IMR-90 (cell line): Measurements from ENCODE around the gene ADGRL3. TPM values are rescaled to one million over a fixed set of nuclear protein-coding genes. Genes with fewer than 3 reads are reported as not detected.

Experiments
- ATAC-seq: fragments of 200-7000 bp; cut with Tn5 transposase; 2 replicates; pipeline ENCODE4 v1.9.1; 2020; ENCODE audit warnings: low read depth, mild to moderate bottlenecking, moderate library complexity
- BruUV-seq: library from RNA; stranded (reverse); fragments of 400-500 nt; replicated peaks from 2 replicates; lab custom pipeline; 2021; lab: Mats Ljungman, UMichigan
- CTCF ChIA-PET: fragments of 300-600 bp; formaldehyde crosslinking; extraction: SDS; loops from one replicate; lab custom pipeline; 2021; ENCODE audit warnings: antibody characterized with exemption; lab: Yijun Ruan, JAX
- POLR2A ChIA-PET: fragments of 300-600 bp; sonication (Branson Sonifier 250); formaldehyde crosslinking; loops from one replicate; lab custom pipeline; 2022; ENCODE audit warnings: antibody characterized with exemption; ENCODE audit not compliant: unreplicated experiment; lab: Charles Lee
- DNase-seq: peaks from one replicate; pipeline ENCODE4 v3.0.0; 2013
- H2AFZ ChIP-seq: replicated peaks from 2 replicates; pipeline ENCODE3; 2013; ENCODE audit warnings: low read length, mild to moderate bottlenecking; ENCODE audit not compliant: poor library complexity
- H2AK5ac ChIP-seq: 2 replicates; pipeline ENCODE4 v1.6.1; 2013; ENCODE audit warnings: low read depth, low read length, inconsistent platforms
- H2AK9ac ChIP-seq: replicated peaks from 2 replicates; pipeline ENCODE3; 2013; ENCODE audit warnings: mild to moderate bottlenecking, low read depth, low read length, moderate library complexity; ENCODE audit not compliant: poor library complexity
- H2BK120ac ChIP-seq: 2 replicates; pipeline ENCODE4 v1.6.1; 2013; ENCODE audit warnings: low read depth, low read length, inconsistent platforms
- H2BK15ac ChIP-seq: 3 replicates; pipeline ENCODE4 v1.6.1; 2013; ENCODE audit warnings: low read depth, low read length, inconsistent platforms
- H2BK20ac ChIP-seq: 2 replicates; pipeline ENCODE4 v1.6.1; 2013; ENCODE audit warnings: low read depth, mild to moderate bottlenecking, inconsistent platforms, low read length, moderate library complexity
- H2BK5ac ChIP-seq: 2 replicates; pipeline ENCODE4 v1.6.1; 2013; ENCODE audit warnings: mild to moderate bottlenecking, low read depth, low read length, inconsistent platforms; ENCODE audit not compliant: poor library complexity, severe bottlenecking
- H3K14ac ChIP-seq: replicated peaks from 2 replicates; pipeline ENCODE4 v1.6.1; 2013; ENCODE audit warnings: low read depth, low read length, inconsistent platforms
- H3K18ac ChIP-seq: 2 replicates; pipeline ENCODE4 v1.6.1; 2013; ENCODE audit warnings: low read depth, low read length, control low read depth
- H3K23ac ChIP-seq: 2 replicates; pipeline ENCODE4 v1.6.1; 2013; ENCODE audit warnings: low read depth, low read length, inconsistent platforms
- H3K27ac ChIP-seq: 2 replicates; pipeline ENCODE4 v1.5.1; 2013; ENCODE audit warnings: mild to moderate bottlenecking, control low read depth, low read length; ENCODE audit not compliant: insufficient read depth
- H3K27me3 ChIP-seq: 2 replicates; pipeline ENCODE4 v1.6.1; 2013; ENCODE audit warnings: low read length; ENCODE audit not compliant: control insufficient read depth, insufficient read depth
- H3K36me3 ChIP-seq: 2 replicates; pipeline ENCODE4 v1.6.1; 2013; ENCODE audit warnings: low read length, mixed read lengths; ENCODE audit not compliant: control insufficient read depth, insufficient read depth
- H3K4ac ChIP-seq: 2 replicates; pipeline ENCODE4 v1.6.1; 2013; ENCODE audit warnings: low read depth, low read length, inconsistent platforms
- H3K4me1 ChIP-seq: 2 replicates; pipeline ENCODE4 v1.6.1; 2013; ENCODE audit warnings: low read length, mixed read lengths; ENCODE audit not compliant: control insufficient read depth, insufficient read depth
- H3K4me2 ChIP-seq: 2 replicates; pipeline ENCODE4 v1.6.1; 2013; ENCODE audit warnings: low read depth, mild to moderate bottlenecking, control low read depth, low read length, moderate library complexity
- H3K4me3 ChIP-seq: 2 replicates; pipeline ENCODE4 v1.5.1; 2013; ENCODE audit warnings: low read depth, mild to moderate bottlenecking, control low read depth, low read length, moderate library complexity; ENCODE audit not compliant: insufficient read depth
- H3K56ac ChIP-seq: 2 replicates; pipeline ENCODE4 v1.6.1; 2013; ENCODE audit warnings: low read length, inconsistent platforms; ENCODE audit not compliant: insufficient read depth; ENCODE audit errors: extremely low read depth
- H3K79me1 ChIP-seq, 2 experiments: 2 replicates each; pipeline ENCODE4 v1.6.1; 2013; ENCODE audit warnings: low read length in 2 of 2, inconsistent platforms in 1 of 2, low read depth in 1 of 2
- H3K9ac ChIP-seq: 2 replicates; pipeline ENCODE4 v1.6.1; 2013; ENCODE audit warnings: low read depth, low read length, control low read depth
- H3K9me1 ChIP-seq: 2 replicates; pipeline ENCODE4 v1.6.1; 2013; ENCODE audit warnings: low read length, inconsistent platforms; ENCODE audit not compliant: insufficient read depth
- H3K9me3 ChIP-seq: 2 replicates; pipeline ENCODE4 v1.6.1; 2013; ENCODE audit warnings: low read length; ENCODE audit not compliant: control insufficient read depth, insufficient read depth
- H4K20me1 ChIP-seq: 2 replicates; pipeline ENCODE4 v1.6.1; 2013; ENCODE audit warnings: low read length, inconsistent platforms; ENCODE audit not compliant: insufficient read depth
- H4K5ac ChIP-seq: 2 replicates; pipeline ENCODE4 v1.6.1; 2013; ENCODE audit warnings: mild to moderate bottlenecking, low read depth, low read length, control low read depth
- H4K8ac ChIP-seq, 2 experiments: 2 replicates each; pipeline ENCODE4 v1.6.1; 2013; ENCODE audit warnings: low read depth in 2 of 2, low read length in 2 of 2, control low read depth in 1 of 2, inconsistent platforms in 1 of 2
- H4K91ac ChIP-seq: 2 replicates; pipeline ENCODE4 v1.6.1; 2013; ENCODE audit warnings: low read depth, low read length, inconsistent platforms; ENCODE audit not compliant: insufficient read depth
- CHD1 ChIP-seq: IDR thresholded peaks from 2 replicates; pipeline ENCODE4 v1.6.1; 2012; ENCODE audit warnings: low read depth, low read length, improper control_type of control experiment
- CTCF ChIP-seq: conservative IDR thresholded peaks from 2 replicates; pipeline ENCODE4 v1.5.1; 2012; ENCODE audit warnings: mild to moderate bottlenecking, low read depth, low read length, improper control_type of control experiment
- MAFK ChIP-seq: IDR thresholded peaks from 2 replicates; pipeline ENCODE4 v1.6.1; 2012; ENCODE audit warnings: low read depth, low read length, improper control_type of control experiment
- NFE2L2 ChIP-seq: fragments of 150-350 bp; IDR thresholded peaks from 2 replicates; pipeline ENCODE4 v1.6.1; 2016; ENCODE audit warnings: low read depth, mild to moderate bottlenecking, low read length
- POLR2A ChIP-seq: IDR thresholded peaks from 2 replicates; pipeline ENCODE4 v1.6.1; 2012; ENCODE audit warnings: mild to moderate bottlenecking, low read depth, low read length
- RAD21 ChIP-seq: IDR thresholded peaks from 2 replicates; pipeline ENCODE4 v1.6.1; 2012; ENCODE audit warnings: low read length, improper control_type of control experiment
- RCOR1 ChIP-seq: IDR thresholded peaks from 2 replicates; pipeline ENCODE4 v1.6.1; 2012; ENCODE audit warnings: mild to moderate bottlenecking, low read length, improper control_type of control experiment; ENCODE audit not compliant: insufficient replicate concordance
- USF2 ChIP-seq: fragments of 150-350 bp; IDR thresholded peaks from 2 replicates; pipeline ENCODE4 v1.6.1; 2017; ENCODE audit warnings: mild to moderate bottlenecking, antibody characterized with exemption, low read length, low read depth
- WGBS, 2 experiments: methylation state at CpG; one replicate each; pipeline versions ENCODE4 v1.1.5 to v1.1.7; 2013; ENCODE audit warnings: missing lambda C conversion rate in 2 of 2; ENCODE audit not compliant: insufficient read length in 1 of 2; ENCODE audit errors: extremely low coverage in 2 of 2; 5-methylcytosine and 5-hydroxymethylcytosine counted together
- dilution Hi-C: fragments of 300-500 bp; cut with HindIII; formaldehyde crosslinking; loops from one replicate; pipeline ENCODE4 v1.14.3; 2018; ENCODE audit warnings: low sequenced_read_pairs; ENCODE audit not compliant: unreplicated experiment
- in situ Hi-C: fragments of 300-500 bp; cut with MboI; formaldehyde crosslinking; loops from 3 replicates; pipeline ENCODE4 v1.14.3; 2019; ENCODE audit warnings: low sequenced_read_pairs, inconsistent platforms, mixed read lengths
- intact Hi-C: fragments of 100-400 bp; cut with micrococcal nuclease; formaldehyde crosslinking; loops from 2 replicates; pipeline ENCODE4 v1.10.0; 2022
- polyA plus RNA-seq, 3 experiments: library from polyadenylated mRNA; depleted of rRNA; stranded (reverse); fragments of >200 nt; gene quantifications; 2 replicates each; pipeline ENCODE4 v1.2.3, GENCODE V29; 2012; ENCODE audit warnings: low replicate concordance in 1 of 3
- total RNA-seq: library from RNA; depleted of rRNA; stranded (reverse); fragments of >200 nt; gene quantifications from 2 replicates; pipeline ENCODE4 v1.2.3, GENCODE V29; 2012

ADGRL3 gene
- total and polyA plus RNA-seq, 2 of the 4 experiments (the other 2 are of a cell fraction), result 0.46 to 2.5 TPM

GRCh38 chr4:62093735-62094134 is 893.6 kb downstream of the ADGRL3 start:
- Histone ChIP-seq H3K18ac (no peak overlapping the region), H3K27me3 (no peaks in the 10 kb centered on the region), H2BK20ac (no peak overlapping the region), H4K20me1 (no peaks in the 10 kb centered on the region), H2AK5ac (no peak overlapping the region), H3K4ac (no peak overlapping the region), H2BK15ac (no peak overlapping the region), H2AFZ (no peak overlapping the region), H4K5ac (no peak overlapping the region), H4K91ac (no peak overlapping the region), H3K79me1 (no peaks in the 10 kb centered on the region), H3K27ac (no peak overlapping the region), H3K9ac (no peak overlapping the region), H3K9me1 (no peaks in the 10 kb centered on the region), H2BK120ac (no peak overlapping the region), H2AK9ac (no peak overlapping the region), H3K56ac (no peak overlapping the region), H3K4me3 (no peak overlapping the region), H3K9me3 (peaks cover 2% of the 10 kb centered on the region; the same call in 1 of the 2 replicates), H2BK5ac (no peak overlapping the region), H3K4me2 (no peak overlapping the region), H4K8ac (no peak overlapping the region), H3K14ac (no peak overlapping the region), H3K23ac (no peak overlapping the region), H3K36me3 (no peaks in the 10 kb centered on the region), H3K4me1 (no peaks in the 10 kb centered on the region)
- DNase-seq (no peak), ATAC-seq (no peak)
- in situ Hi-C loops, result no loop called here
- no TSS peak for BruUV-seq
- intact Hi-C loops, result no loop called here
- TF ChIP-seq CTCF, result no peak
- no peak for TF ChIP-seq RAD21
- TF ChIP-seq NFE2L2, result no peak
- TF ChIP-seq MAFK, result no peak
- TF ChIP-seq USF2, result no peak
- no peak for TF ChIP-seq CHD1
- TF ChIP-seq RCOR1, result no peak
- TF ChIP-seq POLR2A, result no peak
- ChIA-PET CTCF (no interaction called here), POLR2A (no interaction called here)
- dilution Hi-C loops, result no loop called here
- WGBS, 2 experiments, result 100% methylated on average over 2 of the region's 4 CpGs; no CpG with 5 or more reads in 1 of the 2 experiments
